Skeletal muscle tissue (tissue), 4 donors: ENCODE data around the gene WDR43. TPM values are rescaled to one million over a fixed set of nuclear protein-coding genes. Genes with fewer than 3 reads are reported as not detected.

ENCODE experiments used
- H3K27ac ChIP-seq: one replicate; pipeline ENCODE4 v1.7.0; 2013; ENCODE audit warnings: mild to moderate bottlenecking, low read depth, low read length, inconsistent platforms
- H3K27me3 ChIP-seq, 3 donors: one replicate each; pipeline ENCODE4 v1.7.0; 2013; ENCODE audit warnings: low read length in 3 of 3; ENCODE audit not compliant: control insufficient read depth in 3 of 3, insufficient read depth in 3 of 3
- H3K36me3 ChIP-seq, 3 donors: one replicate each; pipeline ENCODE4 v1.7.0; 2013; ENCODE audit warnings: low read length in 3 of 3; ENCODE audit not compliant: control insufficient read depth in 3 of 3, insufficient read depth in 3 of 3
- H3K4me1 ChIP-seq, 3 donors: one replicate each; pipeline ENCODE4 v1.7.0; 2013; ENCODE audit warnings: low read length in 3 of 3, mild to moderate bottlenecking in 3 of 3; ENCODE audit not compliant: control insufficient read depth in 3 of 3, insufficient read depth in 3 of 3
- H3K4me3 ChIP-seq, 3 donors: one replicate each; pipeline ENCODE4 v1.7.0; 2013; ENCODE audit warnings: low read length in 3 of 3
- H3K9ac ChIP-seq, 3 donors: one replicate each; pipeline ENCODE4 v1.7.0; 2013; ENCODE audit warnings: low read length in 3 of 3, mild to moderate bottlenecking in 3 of 3, moderate library complexity in 2 of 3, low read depth in 1 of 3
- H3K9me3 ChIP-seq, 3 donors: one replicate each; pipeline ENCODE4 v1.7.0; 2013; ENCODE audit warnings: low read length in 3 of 3; ENCODE audit not compliant: control insufficient read depth in 3 of 3
- total RNA-seq: library from RNA; depleted of rRNA; stranded (reverse); fragments of >200 nt; gene quantifications from one replicate; pipeline ENCODE4 v1.2.3, GENCODE V29; 2014
- donor health status: Osteomylitis.

WDR43 gene
- total RNA-seq = 39.1 TPM

GRCh38 chr2:28894470-28895188 is at the start of gene WDR43:
Gene WDR43, plus strand, starts transcription at chr2:28894667. Its CDS starts 32 bp downstream, at chr2:28894699.
- H3K4me1 ChIP-seq = peaks cover 13 to 26% (median 25%) of the 10 kb centered on the region in 3 donors
- peak within 1 kb of the TSS; percentile 79 to 93 (median 92) for H3K9ac ChIP-seq
- no peaks in the 10 kb centered on the region for H3K36me3 ChIP-seq
- peak within 1 kb of the TSS; percentile 90 to 97 (median 95) for H3K4me3 ChIP-seq
- H3K9me3 ChIP-seq = no peaks in the 10 kb centered on the region
- peak within 1 kb of the TSS; percentile 81 for H3K27ac ChIP-seq
- H3K27me3 ChIP-seq = no peaks in the 10 kb centered on the region

GRCh38 chr2:28855193-28855592 is 39.3 kb upstream of the WDR43 start:
- no peak overlapping the region for H3K27ac ChIP-seq
- no peaks in the 10 kb centered on the region for H3K4me1 ChIP-seq
- no peak overlapping the region for H3K4me3 ChIP-seq
- no peaks in the 10 kb centered on the region for H3K27me3 ChIP-seq
- no peak overlapping the region for H3K9ac ChIP-seq
- H3K36me3 ChIP-seq = peaks cover 0 to 2% (median under 1%) of the 10 kb centered on the region in 3 donors
- no peaks in the 10 kb centered on the region for H3K9me3 ChIP-seq

- Histone ChIP-seq H3K9ac (no peak overlapping the region), H3K9me3 (no peaks in the 10 kb centered on the region), H3K27me3 (no peaks in the 10 kb centered on the region), H3K27ac (no peak overlapping the region), H3K4me3 (no peak overlapping the region), H3K4me1 (no peaks in the 10 kb centered on the region), H3K36me3 (peaks cover 0 to 7% (median 6%) of the 10 kb centered on the region in 3 donors)
Measured at GRCh38 chr2:28855977-28856376, 38.5 kb upstream of the WDR43 start.

GRCh38 chr2:28868611-28869010 is 25.9 kb upstream of the WDR43 start:
- Histone ChIP-seq H3K9me3 (no peaks in the 10 kb centered on the region), H3K9ac (peak overlapping the region in 2 of 3 donors; percentile 55 to 84), H3K4me3 (peak overlapping the region; percentile 97 to 100 (median 98)), H3K27ac (no peak overlapping the region), H3K27me3 (no peaks in the 10 kb centered on the region), H3K36me3 (peaks cover 0 to 3% (median 0%) of the 10 kb centered on the region in 3 donors), H3K4me1 (peaks cover 22 to 26% (median 26%) of the 10 kb centered on the region in 3 donors)

GRCh38 chr2:28869494-28870145 is 24.8 kb upstream of the WDR43 start:
- H3K27ac ChIP-seq = peak overlapping the region; percentile 64

GRCh38 chr2:28870146-28870891 is 24.1 kb upstream of the WDR43 start, which contains the start of gene TRMT61B:
Gene TRMT61B, minus strand, starts transcription at chr2:28870309. Its CDS starts 32 bp downstream, at chr2:28870277.
- no peaks in the 10 kb centered on the region for H3K27me3 ChIP-seq
- no peaks in the 10 kb centered on the region for H3K9me3 ChIP-seq
- peaks cover 22 to 26% (median 26%) of the 10 kb centered on the region in 3 donors for H3K4me1 ChIP-seq
- peak within 1 kb of the TSS; percentile 64 for H3K27ac ChIP-seq
- H3K9ac ChIP-seq = peak within 1 kb of the TSS; percentile 86 to 98 (median 97)
- H3K4me3 ChIP-seq = peak within 1 kb of the TSS; percentile 97 to 100 (median 98)
- no peaks in the 10 kb centered on the region for H3K36me3 ChIP-seq

More at GRCh38 chr2:28869494-28870145, 24.8 kb upstream of the WDR43 start:
- Histone ChIP-seq H3K4me3 (peak overlapping the region; percentile 97 to 100 (median 98)), H3K9ac (peak overlapping the region; percentile 84 to 98 (median 97)), H3K36me3 (peaks cover 0 to 3% (median 0%) of the 10 kb centered on the region in 3 donors), H3K4me1 (peaks cover 22 to 26% (median 26%) of the 10 kb centered on the region in 3 donors), H3K9me3 (no peaks in the 10 kb centered on the region), H3K27me3 (no peaks in the 10 kb centered on the region)

- peaks cover 22 to 26% (median 26%) of the 10 kb centered on the region in 3 donors for H3K4me1 ChIP-seq
Measured at GRCh38 chr2:28871620-28872019, 22.8 kb upstream of the WDR43 start.

GRCh38 chr2:28880193-28880592 is 14.3 kb upstream of the WDR43 start:
- Histone ChIP-seq H3K9me3 (no peaks in the 10 kb centered on the region), H3K4me3 (no peak overlapping the region), H3K27ac (no peak overlapping the region), H3K4me1 (no peaks in the 10 kb centered on the region), H3K27me3 (peaks cover 0 to 13% (median 5%) of the 10 kb centered on the region in 3 donors), H3K9ac (no peak overlapping the region), H3K36me3 (no peaks in the 10 kb centered on the region)

More at GRCh38 chr2:28871620-28872019, 22.8 kb upstream of the WDR43 start:
- H3K9me3 ChIP-seq = no peaks in the 10 kb centered on the region
- no peak overlapping the region for H3K27ac ChIP-seq
- H3K9ac ChIP-seq = no peak overlapping the region
- no peaks in the 10 kb centered on the region for H3K36me3 ChIP-seq
- H3K27me3 ChIP-seq = peaks cover 0 to 5% (median 0%) of the 10 kb centered on the region in 3 donors
- no peak overlapping the region for H3K4me3 ChIP-seq

GRCh38 chr2:28893488-28893887 is 979 bp upstream of the WDR43 start:
- no peak overlapping the region for H3K27ac ChIP-seq
- no peak overlapping the region for H3K9ac ChIP-seq
- no peak overlapping the region for H3K4me3 ChIP-seq
- no peaks in the 10 kb centered on the region for H3K27me3 ChIP-seq
- no peaks in the 10 kb centered on the region for H3K9me3 ChIP-seq
- peaks cover 13 to 26% (median 25%) of the 10 kb centered on the region in 3 donors for H3K4me1 ChIP-seq
- no peaks in the 10 kb centered on the region for H3K36me3 ChIP-seq
